GM12878 (cell line): ENCODE results near the gene ORAI3. TPM values are rescaled to one million over a fixed set of nuclear protein-coding genes. Genes with fewer than 3 reads are reported as not detected.

Experiments
- ATAC-seq: fragments of 200-7000 bp; cut with Tn5 transposase; 3 replicates; pipeline ENCODE4 v1.9.1; 2020; ENCODE audit warnings: mild to moderate bottlenecking, moderate library complexity
- BruUV-seq: library from RNA; stranded (reverse); fragments of 400-500 nt; replicated peaks from 2 replicates; lab custom pipeline; 2021; lab: Mats Ljungman, UMichigan
- CTCF ChIA-PET: fragments of 300-600 bp; sonication (Branson Sonifier 250); formaldehyde crosslinking; extraction: SDS; loops from one replicate; lab custom pipeline; 2021; ENCODE audit warnings: inconsistent platforms; lab: Yijun Ruan, JAX
- POLR2A ChIA-PET: fragments of 350-600 bp; formaldehyde crosslinking; extraction: SDS; loops from one replicate; lab custom pipeline; 2021; ENCODE audit warnings: inconsistent platforms; lab: Charles Lee
- RAD21 ChIA-PET: fragments of 300-600 bp; sonication (Branson Sonifier 250); formaldehyde crosslinking; loops from one replicate; lab custom pipeline; 2023; ENCODE audit warnings: antibody characterized with exemption; ENCODE audit not compliant: unreplicated experiment; lab: Charles Lee
- SMC1A ChIA-PET: fragments of 300-600 bp; sonication (Branson Sonifier 250); formaldehyde crosslinking; loops from one replicate; lab custom pipeline; 2023; ENCODE audit not compliant: unreplicated experiment, uncharacterized antibody; lab: Charles Lee
- DNase-seq: peaks from one replicate; pipeline ENCODE4 v3.0.0-alpha.2; 2011; ENCODE audit warnings: low read depth, low spot score
- FAIRE-seq: peaks from 3 replicates; lab custom pipeline; 2011; peaks lifted over from hg19 to GRCh38; lab: Jason Lieb, UNC
- H2AFZ ChIP-seq: 2 replicates; pipeline ENCODE4 v1.6.0; 2011; ENCODE audit warnings: low read depth, low read length, control low read depth; ENCODE audit not compliant: control insufficient read depth
- H3K27ac ChIP-seq: 2 replicates; pipeline ENCODE4 v1.5.1; 2011; ENCODE audit warnings: control low read depth; ENCODE audit not compliant: control insufficient read depth, insufficient read depth
- H3K27me3 ChIP-seq, 2 experiments: replicated peaks in 1 of 2; 2 replicates each; pipeline versions ENCODE4 v1.6.0 to v1.6.1; 2011; ENCODE audit warnings: low read length in 1 of 2; ENCODE audit not compliant: control insufficient read depth in 2 of 2, insufficient read depth in 2 of 2
- H3K36me3 ChIP-seq, 2 experiments: 2 replicates each; pipeline ENCODE4 v1.5.1; 2011; ENCODE audit warnings: low read length in 1 of 2; ENCODE audit not compliant: control insufficient read depth in 2 of 2, insufficient read depth in 2 of 2
- H3K4me1 ChIP-seq: 2 replicates; pipeline ENCODE4 v1.6.1; 2011; ENCODE audit warnings: mild to moderate bottlenecking, low read length, moderate library complexity, mixed read lengths; ENCODE audit not compliant: control insufficient read depth, insufficient read depth
- H3K4me2 ChIP-seq: 2 replicates; pipeline ENCODE4 v1.6.0; 2011; ENCODE audit warnings: control low read depth; ENCODE audit not compliant: control insufficient read depth, insufficient read depth
- H3K4me3 ChIP-seq: fragments of 200-600 bp; sonication (generic); 2 replicates; pipeline ENCODE4 v1.5.1; 2016
- H3K79me2 ChIP-seq: 2 replicates; pipeline ENCODE4 v1.6.0; 2011; ENCODE audit warnings: low read length; ENCODE audit not compliant: control insufficient read depth, insufficient read depth
- H3K9ac ChIP-seq: 2 replicates; pipeline ENCODE4 v1.8.0; 2011; ENCODE audit warnings: low read length, control low read depth, mixed read lengths; ENCODE audit not compliant: control insufficient read depth, insufficient read depth
- H3K9me3 ChIP-seq: replicated peaks from 3 replicates; pipeline ENCODE4 v1.5.1; 2011; ENCODE audit warnings: mild to moderate bottlenecking, low read length; ENCODE audit not compliant: control insufficient read depth, insufficient read depth
- H4K20me1 ChIP-seq: 2 replicates; pipeline ENCODE4 v1.6.0; 2011; ENCODE audit not compliant: control insufficient read depth, insufficient read depth
- BRCA1 ChIP-seq: IDR thresholded peaks from 2 replicates; pipeline ENCODE4 v1.6.1; 2011; ENCODE audit warnings: low read depth, low read length, improper control_type of control experiment
- CBX5 ChIP-seq: sonication (generic); IDR thresholded peaks from 2 replicates; pipeline ENCODE4 v1.6.1; 2016; ENCODE audit warnings: low read depth, moderate library complexity, mild to moderate bottlenecking, inconsistent platforms
- EP300 ChIP-seq, 2 experiments: fragments of 150-350 bp in 1 of 2; IDR thresholded peaks; 2 replicates each; pipeline ENCODE4 v1.6.1; 2011 to 2012; ENCODE audit warnings: low read depth in 2 of 2, low read length in 2 of 2, borderline replicate concordance in 1 of 2, improper control_type of control experiment in 1 of 2, inconsistent platforms in 1 of 2; ENCODE audit not compliant: control insufficient read depth in 1 of 2
- FOXK2 ChIP-seq: fragments of 450-650 bp; IDR thresholded peaks from 2 replicates; pipeline ENCODE4 v1.6.1; 2017; ENCODE audit warnings: mild to moderate bottlenecking, moderate library complexity
- MXI1 ChIP-seq: fragments of 150-350 bp; IDR thresholded peaks from 2 replicates; pipeline ENCODE4 v1.6.1; 2011; ENCODE audit warnings: low read depth, mild to moderate bottlenecking, inconsistent platforms, low read length, improper control_type of control experiment
- NBN ChIP-seq: fragments of 450-650 bp; IDR thresholded peaks from 2 replicates; pipeline ENCODE4 v1.6.1; 2016
- NFXL1 ChIP-seq: fragments of 450-650 bp; IDR thresholded peaks from 2 replicates; pipeline ENCODE4 v1.6.1; 2017; ENCODE audit warnings: antibody characterized with exemption, mild to moderate bottlenecking, borderline replicate concordance
- SUZ12 ChIP-seq: fragments of 200-600 bp; sonication (generic); IDR thresholded peaks from one replicate; pipeline ENCODE4 v1.6.1; 2018; ENCODE audit warnings: antibody characterized with exemption, mild to moderate bottlenecking; ENCODE audit not compliant: unreplicated experiment
- WGBS: methylation state at CpG from one replicate; pipeline ENCODE4 v1.1.6; 2016; ENCODE audit warnings: low lambda C conversion rate; ENCODE audit not compliant: insufficient replicate concordance, insufficient coverage; ENCODE audit errors: missing lambda C conversion rate; 5-methylcytosine and 5-hydroxymethylcytosine counted together
- in situ Hi-C: fragments of 300-500 bp; cut with MboI; formaldehyde crosslinking; loops from 9 replicates; pipeline ENCODE4 v1.14.3; 2018; ENCODE audit warnings: mixed read lengths
- intact Hi-C: fragments of 100-400 bp; cut with micrococcal nuclease; formaldehyde crosslinking; loops from one replicate; pipeline ENCODE4 v1.14.2; 2022; ENCODE audit not compliant: unreplicated experiment
- polyA plus RNA-seq, 11 experiments: library from polyadenylated mRNA; depleted of rRNA in 4 of 11; unstranded in 6 of 11; stranded (reverse) in 5 of 11; fragments of >200 nt; fragmentation: Nextera tagmentation in 4 of 11; fragmentation: Illumina TruSeq in 1 of 11; extraction: Ambion mirVana in 4 of 11; extraction: Trizol in 1 of 11; gene quantifications; 1 replicate in 1 of 11; 2 replicates in 10 of 11; pipeline versions ENCODE4 v1.2.1 to v1.2.3, GENCODE V29; 2011 to 2016; ENCODE audit warnings: inconsistent platforms in 2 of 11, missing spikeins in 2 of 11, low read depth in 1 of 11
- total RNA-seq, 4 experiments: library from RNA; depleted of rRNA in 3 of 4; stranded (reverse); fragments of >200 nt in 3 of 4; fragmentation: Illumina TruSeq in 1 of 4; extraction: Trizol in 1 of 4; gene quantifications; 2 replicates each; pipeline versions ENCODE4 v1.2.1 to v1.2.3, GENCODE V29; 2013 to 2021
- TF ChIP-seq, protein P1 (sequence below): fragments of 450-650 bp; IDR thresholded peaks from 2 replicates; pipeline ENCODE4 v1.6.1; 2016; ENCODE audit warnings: mild to moderate bottlenecking

ORAI3 gene
- total and polyA plus RNA-seq, 10 of the 15 experiments (the other 5 are each of a cell fraction or from before 2014, with no cell fraction given), result 3.4 to 21.9 (median 16.2) TPM

DNA sequence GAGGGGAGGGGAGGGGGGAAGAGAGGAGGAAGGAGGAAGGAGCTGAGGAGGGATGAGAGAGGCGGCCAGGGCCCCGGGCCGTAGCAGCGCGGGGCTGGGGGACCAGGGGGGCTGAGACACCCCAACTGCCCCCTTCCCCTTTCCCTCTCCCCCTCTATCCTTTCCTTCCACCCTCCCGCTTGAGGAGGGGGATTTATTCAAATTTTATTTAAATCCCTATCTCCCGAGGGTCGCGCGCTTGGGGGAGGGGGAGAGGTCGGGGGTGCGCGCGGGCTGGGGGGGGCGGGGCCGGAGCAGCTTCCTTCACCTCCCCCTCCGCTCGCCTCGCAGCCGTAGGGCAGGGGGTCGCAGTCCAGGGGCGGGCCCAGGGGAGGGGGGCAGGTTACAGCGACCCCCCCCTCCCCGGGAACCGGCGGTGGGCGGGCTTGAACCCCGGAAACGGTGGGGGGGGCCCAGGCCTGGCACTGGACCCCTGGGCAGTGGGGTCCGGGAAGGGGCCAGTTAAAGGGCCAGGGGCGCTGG, 25.3 kb upstream of the ORAI3 start, which contains the start of gene FBXL19:
TSS of gene FBXL19 (plus strand) at position 19 of the 522 bp plus-strand sequence. CDS start 2,183 bp downstream, outside the sequence.
- peak within 1 kb of the TSS; percentile 81 for H3K4me3 ChIP-seq
- peak; percentile 1; the same call in 2 of the 3 replicates for ATAC-seq
- H3K27me3 ChIP-seq, result no peaks in the 10 kb centered on the region
- H3K79me2 ChIP-seq, result peaks cover 5% of the 10 kb centered on the region
- H3K9me3 ChIP-seq, result no peaks in the 10 kb centered on the region
- TF ChIP-seq NBN (no peak), BRCA1 (no peak), FOXK2 (no peak), CBX5 (no peak), EP300 (IDR thresholded peaks at IDR 0.05; ENCODE audit: borderline replicate concordance in 1 of 2, control insufficient read depth in 1 of 2, low read depth in 2 of 2, low read length in 2 of 2) (no peak), SUZ12 (no peak), NFXL1 (peak; percentile 89; the same call in 1 of the 2 replicates), MXI1 (no peak)
- TF ChIP-seq, protein P1, sequence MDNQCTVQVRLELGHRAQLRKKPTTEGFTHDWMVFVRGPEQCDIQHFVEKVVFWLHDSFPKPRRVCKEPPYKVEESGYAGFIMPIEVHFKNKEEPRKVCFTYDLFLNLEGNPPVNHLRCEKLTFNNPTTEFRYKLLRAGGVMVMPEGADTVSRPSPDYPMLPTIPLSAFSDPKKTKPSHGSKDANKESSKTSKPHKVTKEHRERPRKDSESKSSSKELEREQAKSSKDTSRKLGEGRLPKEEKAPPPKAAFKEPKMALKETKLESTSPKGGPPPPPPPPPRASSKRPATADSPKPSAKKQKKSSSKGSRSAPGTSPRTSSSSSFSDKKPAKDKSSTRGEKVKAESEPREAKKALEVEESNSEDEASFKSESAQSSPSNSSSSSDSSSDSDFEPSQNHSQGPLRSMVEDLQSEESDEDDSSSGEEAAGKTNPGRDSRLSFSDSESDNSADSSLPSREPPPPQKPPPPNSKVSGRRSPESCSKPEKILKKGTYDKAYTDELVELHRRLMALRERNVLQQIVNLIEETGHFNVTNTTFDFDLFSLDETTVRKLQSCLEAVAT, result no peak
- POLR2A ChIA-PET, result interaction anchor here (0.5 to 1.5 kb wide), 4 partner anchors 17 to 161 kb away, joined by 3 to 8 read pairs (median 3); no protein-coding TSS in a partner anchor
- WGBS, result 0% methylated on average over 6 of the region's 31 CpGs
- SMC1A ChIA-PET, result no interaction called here
- peak within 1 kb of the TSS; percentile 80 for H2AFZ ChIP-seq
- no peak for FAIRE-seq
- peak within 1 kb of the TSS; percentile 89 for H3K27ac ChIP-seq
- H3K4me1 ChIP-seq, result peaks cover 4% of the 10 kb centered on the region; the same call in 1 of the 2 replicates
- RAD21 ChIA-PET, result interaction anchor here (0.6 to 1.3 kb wide), 3 partner anchors 77 to 110 kb away, joined by 3 to 5 read pairs (median 4); no protein-coding TSS in a partner anchor
- intact Hi-C loops (loop anchor here (2.0 to 10.0 kb wide), 5 partner anchors 27 to 269 kb away; partner anchors contain the start of genes CFAP119, CTF1, FBRS and PRR14), in situ Hi-C loops (loop anchor here (5.0 kb wide), 1 partner anchor 81 kb away; no protein-coding TSS in a partner anchor)
- no peaks in the 10 kb centered on the region for H4K20me1 ChIP-seq
- CTCF ChIA-PET, result interaction anchor here (0.6 kb wide), 1 partner anchor 18 kb away, joined by 3 read pairs; no protein-coding TSS in a partner anchor
- peak within 1 kb of the TSS; percentile 57 for H3K4me2 ChIP-seq
- peak within 1 kb of the TSS; percentile 70 for H3K9ac ChIP-seq
- no peaks in the 10 kb centered on the region; a peak in 2 of 4 replicates for H3K36me3 ChIP-seq
- no peak for DNase-seq
- no TSS peak for BruUV-seq
